Karpas-422 (cell line): Measurements from ENCODE around the gene ATP9B. TPM values are rescaled to one million over a fixed set of nuclear protein-coding genes. Genes with fewer than 3 reads are reported as not detected.

ENCODE experiments used
- DNase-seq: peaks from one replicate; pipeline ENCODE4 v3.0.0-alpha.2; 2015
- H2AFZ ChIP-seq: fragments of 200-600 bp; sonication (generic); 2 replicates; pipeline ENCODE4 v1.6.1; 2014; ENCODE audit warnings: antibody characterized with exemption, low read length, mixed read lengths
- H3K27ac ChIP-seq: fragments of 200-600 bp; sonication (generic); 2 replicates; pipeline ENCODE4 v1.5.1; 2014; ENCODE audit warnings: mild to moderate bottlenecking, low read length, moderate library complexity
- H3K27me3 ChIP-seq: fragments of 200-600 bp; sonication (generic); 2 replicates; pipeline ENCODE4 v1.6.1; 2014; ENCODE audit warnings: low read length, mixed read lengths
- H3K36me3 ChIP-seq: fragments of 200-600 bp; sonication (generic); 2 replicates; pipeline ENCODE4 v1.6.1; 2014; ENCODE audit warnings: low read length, mixed read lengths; ENCODE audit not compliant: insufficient read depth
- H3K4me1 ChIP-seq: fragments of 200-600 bp; sonication (generic); 2 replicates; pipeline ENCODE4 v1.6.1; 2014; ENCODE audit warnings: mild to moderate bottlenecking, low read length, mixed read lengths
- H3K4me2 ChIP-seq: fragments of 200-600 bp; sonication (generic); 2 replicates; pipeline ENCODE4 v1.6.1; 2014; ENCODE audit warnings: low read length, low read depth, mild to moderate bottlenecking; ENCODE audit not compliant: poor library complexity, severe bottlenecking
- H3K4me3 ChIP-seq: fragments of 200-600 bp; sonication (generic); 2 replicates; pipeline ENCODE4 v1.5.1; 2014; ENCODE audit warnings: mild to moderate bottlenecking, antibody characterized with exemption, low read length, mixed read lengths
- H3K79me2 ChIP-seq: fragments of 200-600 bp; sonication (generic); 2 replicates; pipeline ENCODE4 v1.6.1; 2014; ENCODE audit warnings: mild to moderate bottlenecking, low read length, mixed read lengths
- H3K9ac ChIP-seq: fragments of 200-600 bp; sonication (generic); 2 replicates; pipeline ENCODE4 v1.6.0; 2014; ENCODE audit warnings: low read length
- H3K9me2 ChIP-seq: fragments of 200-600 bp; sonication (generic), shearing (Covaris generic); replicated peaks from 2 replicates; pipeline ENCODE4 v1.6.0; 2014; ENCODE audit warnings: mild to moderate bottlenecking, low read length, moderate library complexity; ENCODE audit not compliant: insufficient read depth
- H3K9me3 ChIP-seq: fragments of 300-700, 200-600 bp; sonication (generic); 2 replicates; pipeline ENCODE4 v1.6.1; 2014; ENCODE audit warnings: low read length, mixed read lengths
- H4K20me1 ChIP-seq: fragments of 200-600 bp; sonication (generic); 2 replicates; pipeline ENCODE4 v1.6.1; 2014; ENCODE audit warnings: mild to moderate bottlenecking, antibody characterized with exemption, low read length, low read depth; ENCODE audit not compliant: insufficient read depth
- total RNA-seq: library from RNA; depleted of rRNA; stranded (reverse); fragments of >200 nt; shearing (Covaris generic); gene quantifications from 2 replicates; pipeline ENCODE4 v1.2.3, GENCODE V29; 2014; ENCODE audit warnings: low replicate concordance

ATP9B gene
- total RNA-seq, 1 experiment from 2014 or later = 65.1 TPM

DNA sequence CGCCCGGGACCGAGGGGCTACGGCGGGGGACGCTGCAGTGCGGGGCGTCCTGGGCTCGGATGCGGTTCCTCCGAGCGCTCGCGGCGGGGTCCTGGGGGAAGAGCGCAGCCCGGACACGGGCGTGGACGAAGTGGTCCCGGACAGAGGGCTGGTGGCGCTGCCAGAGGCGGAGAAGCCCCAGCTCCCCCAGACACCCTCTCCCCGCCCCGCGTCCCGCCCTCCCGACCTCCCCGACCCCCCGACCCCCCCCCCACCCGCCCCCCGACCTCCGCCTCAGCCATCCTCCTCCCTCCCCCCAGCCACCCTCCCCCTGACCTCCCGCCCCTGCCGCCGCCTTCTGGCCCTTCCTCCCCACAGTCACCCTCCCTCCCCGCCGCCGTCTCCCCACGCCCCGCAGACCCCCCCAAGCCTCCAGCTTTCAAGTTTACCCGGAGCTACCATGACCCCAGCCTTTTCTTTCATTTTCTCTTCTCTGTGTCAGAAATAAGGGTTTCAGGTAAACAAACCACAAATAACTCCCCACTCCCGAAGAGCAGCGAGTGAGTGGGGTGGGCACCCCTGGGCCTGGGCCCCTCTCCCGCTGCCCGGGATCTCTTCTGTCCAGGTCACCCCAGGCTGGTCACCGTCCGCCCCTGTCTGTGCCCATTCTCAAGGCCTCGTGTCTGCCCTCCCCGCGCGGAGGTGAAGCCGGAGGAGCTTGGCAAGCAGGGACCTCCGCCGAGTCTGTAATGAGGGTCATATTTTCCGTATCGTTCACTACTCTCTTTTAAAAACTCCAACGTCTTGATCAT lies 331.6 kb downstream of the ATP9B start:
- H3K79me2 ChIP-seq = peaks cover 87% of the 10 kb centered on the region
- H3K4me2 ChIP-seq = peak overlapping the region; percentile 85
- H3K27me3 ChIP-seq = no peaks in the 10 kb centered on the region
- no peak overlapping the region for H2AFZ ChIP-seq
- peaks cover 8% of the 10 kb centered on the region; the same call in 1 of the 2 replicates for H3K36me3 ChIP-seq
- peaks cover 11% of the 10 kb centered on the region; the same call in 1 of the 2 replicates for H4K20me1 ChIP-seq
- H3K9me2 ChIP-seq = no peaks in the 10 kb centered on the region
- peak overlapping the region; percentile 89 for H3K4me3 ChIP-seq
- H3K9me3 ChIP-seq = no peaks in the 10 kb centered on the region
- peak overlapping the region; percentile 90 for H3K27ac ChIP-seq
- H3K4me1 ChIP-seq = peaks cover 82% of the 10 kb centered on the region
- peak; percentile 81 for DNase-seq
- peak overlapping the region; percentile 92 for H3K9ac ChIP-seq

DNA sequence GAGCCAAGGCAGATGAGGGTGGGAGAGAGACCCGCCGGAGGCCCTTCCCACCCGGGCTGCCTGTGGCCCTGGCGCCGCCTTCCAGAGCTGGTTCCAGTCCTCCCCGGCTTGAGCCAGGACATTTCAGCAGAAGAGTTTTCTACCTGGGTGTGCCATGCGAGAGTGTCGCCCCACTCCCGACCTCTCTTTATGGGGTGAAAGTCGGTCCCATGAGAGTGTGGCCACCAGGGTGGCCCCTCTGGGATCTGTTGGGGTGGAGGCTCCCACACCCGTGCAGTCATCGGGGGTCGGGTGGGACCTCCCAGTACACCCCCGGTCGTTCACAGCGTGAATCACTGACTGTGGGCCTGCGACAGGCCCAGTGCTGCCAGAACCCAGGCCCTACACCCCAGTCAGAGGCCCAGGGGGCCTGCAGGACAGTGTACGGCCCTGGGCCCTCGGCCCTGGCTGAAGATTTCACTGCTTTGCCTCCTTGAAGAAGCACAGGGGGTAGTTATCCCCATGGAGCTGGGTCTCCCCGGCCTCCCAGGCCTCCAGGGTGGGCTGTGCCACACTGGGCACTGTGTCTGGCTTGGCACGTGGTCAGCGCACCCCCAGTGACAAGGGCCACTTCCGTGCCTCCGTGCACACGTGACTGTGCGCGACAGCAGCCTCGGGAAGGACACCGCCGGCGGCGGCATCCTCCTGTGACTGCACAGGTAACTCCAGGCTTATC lies 332.5 kb downstream of the ATP9B start:
- no peaks in the 10 kb centered on the region for H3K27me3 ChIP-seq
- peak overlapping the region; percentile 71 for H3K4me3 ChIP-seq
- peak overlapping the region; percentile 85 for H3K4me2 ChIP-seq
- H3K9me3 ChIP-seq = no peaks in the 10 kb centered on the region
- no peak overlapping the region for H2AFZ ChIP-seq
- H3K9ac ChIP-seq = peak overlapping the region; percentile 81
- H3K4me1 ChIP-seq = peaks cover 86% of the 10 kb centered on the region
- H4K20me1 ChIP-seq = peaks cover 19% of the 10 kb centered on the region
- H3K9me2 ChIP-seq = no peaks in the 10 kb centered on the region
- H3K27ac ChIP-seq = peak overlapping the region; percentile 90
- H3K79me2 ChIP-seq = peaks cover 94% of the 10 kb centered on the region
- DNase-seq = peak; percentile 59
- peaks cover 8% of the 10 kb centered on the region; the same call in 1 of the 2 replicates for H3K36me3 ChIP-seq

DNA sequence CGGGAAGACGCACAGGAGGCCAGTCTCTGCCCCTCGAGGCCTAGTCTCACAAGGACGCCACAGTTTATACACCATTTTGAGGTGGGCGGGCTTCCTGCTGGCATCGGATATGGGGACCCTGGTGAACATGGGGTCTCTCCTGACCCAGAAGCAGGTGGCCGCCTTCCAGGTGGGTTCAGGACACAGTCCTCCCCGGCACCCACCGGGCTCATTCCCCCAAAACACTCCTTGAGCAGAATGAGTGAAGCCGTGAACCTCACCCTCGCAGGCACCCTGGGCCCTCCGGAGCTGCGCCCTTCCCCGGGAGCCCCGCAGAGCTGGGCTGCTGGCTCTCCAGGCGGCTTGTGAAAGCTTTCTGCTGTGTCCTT lies 333.0 kb downstream of the ATP9B start:
- Histone ChIP-seq H3K4me2 (peak overlapping the region; percentile 85), H3K9me2 (no peaks in the 10 kb centered on the region), H3K9ac (peak overlapping the region; percentile 81), H3K36me3 (peaks cover 8% of the 10 kb centered on the region; the same call in 1 of the 2 replicates), H2AFZ (no peak overlapping the region), H4K20me1 (peaks cover 25% of the 10 kb centered on the region), H3K79me2 (peaks cover 94% of the 10 kb centered on the region), H3K4me3 (peak overlapping the region; percentile 71), H3K4me1 (peaks cover 81% of the 10 kb centered on the region), H3K9me3 (no peaks in the 10 kb centered on the region), H3K27ac (peak overlapping the region; percentile 90), H3K27me3 (no peaks in the 10 kb centered on the region)
- DNase-seq = no peak

DNA sequence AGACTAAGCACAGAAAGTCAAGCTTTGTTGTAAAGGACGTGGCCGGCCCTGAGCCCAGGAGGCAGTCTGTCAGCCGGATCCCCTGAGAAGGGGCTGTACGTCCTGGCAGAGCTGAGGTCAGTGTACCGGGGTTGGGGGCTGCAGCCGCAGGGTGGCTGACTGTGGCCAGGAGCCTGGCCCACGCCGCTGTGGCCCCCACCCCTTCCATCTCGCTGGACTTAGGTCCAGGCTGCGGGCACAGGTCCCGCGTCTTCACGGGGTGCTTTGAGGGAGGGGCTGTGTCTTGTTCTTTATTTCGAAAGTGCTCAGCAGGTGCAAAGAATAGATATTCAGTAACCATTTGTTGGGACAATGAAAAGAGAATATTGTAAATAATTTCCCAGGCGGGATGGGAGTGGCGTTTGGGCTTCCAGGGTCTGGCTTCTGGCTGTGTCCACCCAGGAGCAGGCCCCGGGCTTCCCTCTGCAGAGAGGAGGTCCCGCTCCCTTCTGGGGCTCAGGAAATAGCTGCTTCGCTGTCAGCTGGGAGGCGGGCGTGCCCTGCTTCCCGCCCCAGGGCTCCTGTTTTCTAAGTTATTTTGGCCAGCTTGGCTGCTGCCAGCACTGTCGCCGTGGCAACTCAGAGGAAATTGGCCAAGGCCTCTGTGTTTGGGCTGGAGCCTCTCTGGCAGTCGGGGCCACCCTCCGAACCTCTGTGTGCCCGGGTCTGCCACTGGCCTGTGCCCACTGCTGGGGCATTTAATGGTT lies 334.0 kb downstream of the ATP9B start:
- H3K36me3 ChIP-seq = peaks cover 4% of the 10 kb centered on the region; the same call in 1 of the 2 replicates
- no peaks in the 10 kb centered on the region for H3K27me3 ChIP-seq
- peak overlapping the region; percentile 71; the same call in 1 of the 2 replicates for H3K4me3 ChIP-seq
- no peak for DNase-seq
- H3K9ac ChIP-seq = peak overlapping the region; percentile 81
- H3K4me1 ChIP-seq = peaks cover 71% of the 10 kb centered on the region
- peak overlapping the region; percentile 85 for H3K4me2 ChIP-seq
- peaks cover 19% of the 10 kb centered on the region for H4K20me1 ChIP-seq
- H3K9me2 ChIP-seq = no peaks in the 10 kb centered on the region
- no peak overlapping the region for H2AFZ ChIP-seq
- peaks cover 94% of the 10 kb centered on the region for H3K79me2 ChIP-seq
- H3K9me3 ChIP-seq = no peaks in the 10 kb centered on the region
- peak overlapping the region; percentile 90 for H3K27ac ChIP-seq

GRCh38 chr18:79403723-79404566 lies 334.8 kb downstream of the ATP9B start:
- H3K4me1 ChIP-seq = peaks cover 63% of the 10 kb centered on the region
- peaks cover 19% of the 10 kb centered on the region for H4K20me1 ChIP-seq
- H3K4me2 ChIP-seq = peak overlapping the region; percentile 85
- H3K36me3 ChIP-seq = peaks cover 7% of the 10 kb centered on the region; the same call in 1 of the 2 replicates
- no peak for DNase-seq
- peak overlapping the region; percentile 90 for H3K27ac ChIP-seq
- H3K9me2 ChIP-seq = no peaks in the 10 kb centered on the region
- no peak overlapping the region; the same call in 1 of the 2 replicates for H3K4me3 ChIP-seq
- H3K79me2 ChIP-seq = peaks cover 94% of the 10 kb centered on the region
- peak overlapping the region; percentile 81; the same call in 1 of the 2 replicates for H3K9ac ChIP-seq
- H3K27me3 ChIP-seq = no peaks in the 10 kb centered on the region
- H2AFZ ChIP-seq = no peak overlapping the region
- H3K9me3 ChIP-seq = no peaks in the 10 kb centered on the region

DNA sequence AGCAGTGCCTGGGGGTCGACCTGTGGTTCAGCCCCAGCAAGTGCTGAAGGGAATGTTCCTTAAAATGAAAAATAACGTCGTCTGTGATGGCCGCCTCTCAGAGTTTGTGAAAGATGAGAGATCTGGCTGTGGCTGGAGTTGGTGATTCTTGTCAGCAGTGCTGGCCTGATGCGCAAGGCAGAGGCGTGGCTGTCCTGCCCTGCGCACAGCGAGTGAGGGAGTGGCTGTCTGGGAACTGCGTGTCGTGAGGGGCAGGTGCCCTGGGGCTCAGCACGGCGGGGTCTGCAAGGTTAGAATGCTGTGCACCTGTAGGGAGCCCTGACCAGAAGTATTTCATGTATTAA lies 335.3 kb downstream of the ATP9B start:
- Histone ChIP-seq H3K4me1 (peaks cover 57% of the 10 kb centered on the region), H3K4me2 (peak overlapping the region; percentile 62), H3K4me3 (no peak overlapping the region; the same call in 1 of the 2 replicates), H3K27ac (peak overlapping the region; percentile 79; the same call in 1 of the 2 replicates), H3K9ac (peak overlapping the region; percentile 54), H4K20me1 (peaks cover 24% of the 10 kb centered on the region), H3K9me3 (no peaks in the 10 kb centered on the region), H2AFZ (no peak overlapping the region), H3K9me2 (no peaks in the 10 kb centered on the region), H3K36me3 (peaks cover 7% of the 10 kb centered on the region; the same call in 1 of the 2 replicates), H3K79me2 (peaks cover 94% of the 10 kb centered on the region), H3K27me3 (no peaks in the 10 kb centered on the region)
- no peak for DNase-seq

GRCh38 chr18:79405019-79405780 lies 336.0 kb downstream of the ATP9B start:
- Histone ChIP-seq H3K4me1 (peaks cover 56% of the 10 kb centered on the region), H4K20me1 (peaks cover 31% of the 10 kb centered on the region), H3K4me2 (peak overlapping the region; percentile 62), H3K27me3 (no peaks in the 10 kb centered on the region), H3K9me2 (no peaks in the 10 kb centered on the region), H3K4me3 (peak overlapping the region; percentile 47), H3K36me3 (peaks cover 7% of the 10 kb centered on the region; the same call in 1 of the 2 replicates), H3K79me2 (peaks cover 97% of the 10 kb centered on the region), H3K27ac (peak overlapping the region; percentile 79), H3K9me3 (no peaks in the 10 kb centered on the region), H2AFZ (no peak overlapping the region), H3K9ac (peak overlapping the region; percentile 54)
- no peak for DNase-seq
